ENCODE measurements around the gene TRAF4. TPM values are rescaled to one million over a fixed set of nuclear protein-coding genes. Genes with fewer than 3 reads are reported as not detected.

The TRAF4 gene
- total RNA-seq, 4 donors from 2014 or later = 8.4 to 66.7 (median 30.7) TPM

DNA sequence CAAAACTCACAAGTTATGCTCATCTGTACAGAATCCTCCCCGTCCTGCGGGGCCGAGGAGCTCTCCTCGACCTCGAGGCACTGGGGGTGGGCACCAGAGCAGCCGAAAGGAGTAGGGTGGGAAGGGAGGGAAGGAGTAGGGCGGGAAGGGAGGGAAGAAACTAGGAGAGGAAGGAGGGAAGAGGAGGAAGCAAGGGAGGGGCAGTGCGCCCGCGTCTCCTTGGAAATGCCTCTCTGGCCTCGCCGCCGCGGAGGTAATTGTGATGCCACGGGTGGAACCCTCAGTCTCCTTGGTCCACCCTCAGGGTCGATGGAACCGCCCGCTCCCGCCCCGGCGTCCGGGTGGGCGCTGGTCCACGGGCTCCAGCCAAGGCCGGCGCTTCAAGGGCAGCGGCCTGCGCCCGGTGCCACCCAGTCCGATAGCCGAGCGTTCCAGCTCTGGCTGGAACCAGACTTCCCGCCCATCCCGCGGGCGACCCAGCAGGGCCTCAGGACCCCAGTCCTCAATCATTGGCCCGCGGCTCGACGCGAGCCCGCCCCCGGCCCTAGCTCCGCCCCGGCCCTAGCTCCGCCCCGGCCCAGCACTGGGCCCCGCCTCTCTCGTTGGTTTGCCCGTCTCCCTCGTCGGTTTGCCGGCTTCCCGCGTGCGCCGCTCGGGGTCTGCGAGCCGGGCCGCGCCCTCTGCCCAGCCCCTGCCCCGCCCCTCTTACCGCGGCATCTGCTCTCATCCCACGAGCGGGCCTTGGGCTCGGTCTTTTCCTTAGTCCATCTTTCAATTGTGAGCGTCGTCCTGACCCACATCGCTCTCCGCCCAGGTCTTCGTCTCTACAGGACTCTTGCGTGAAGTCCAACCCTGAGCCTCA lies 32.7 kb upstream of the TRAF4 start:
- TF ChIP-seq, protein P1, sequence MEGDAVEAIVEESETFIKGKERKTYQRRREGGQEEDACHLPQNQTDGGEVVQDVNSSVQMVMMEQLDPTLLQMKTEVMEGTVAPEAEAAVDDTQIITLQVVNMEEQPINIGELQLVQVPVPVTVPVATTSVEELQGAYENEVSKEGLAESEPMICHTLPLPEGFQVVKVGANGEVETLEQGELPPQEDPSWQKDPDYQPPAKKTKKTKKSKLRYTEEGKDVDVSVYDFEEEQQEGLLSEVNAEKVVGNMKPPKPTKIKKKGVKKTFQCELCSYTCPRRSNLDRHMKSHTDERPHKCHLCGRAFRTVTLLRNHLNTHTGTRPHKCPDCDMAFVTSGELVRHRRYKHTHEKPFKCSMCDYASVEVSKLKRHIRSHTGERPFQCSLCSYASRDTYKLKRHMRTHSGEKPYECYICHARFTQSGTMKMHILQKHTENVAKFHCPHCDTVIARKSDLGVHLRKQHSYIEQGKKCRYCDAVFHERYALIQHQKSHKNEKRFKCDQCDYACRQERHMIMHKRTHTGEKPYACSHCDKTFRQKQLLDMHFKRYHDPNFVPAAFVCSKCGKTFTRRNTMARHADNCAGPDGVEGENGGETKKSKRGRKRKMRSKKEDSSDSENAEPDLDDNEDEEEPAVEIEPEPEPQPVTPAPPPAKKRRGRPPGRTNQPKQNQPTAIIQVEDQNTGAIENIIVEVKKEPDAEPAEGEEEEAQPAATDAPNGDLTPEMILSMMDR (IDR thresholded peaks at IDR 0.05) = no peak
- ATAC-seq (ENCODE audit: low FRiP score) = peak; percentile 88
- DNase-seq (ENCODE audit: low spot score) = peak; percentile 60

DNA sequence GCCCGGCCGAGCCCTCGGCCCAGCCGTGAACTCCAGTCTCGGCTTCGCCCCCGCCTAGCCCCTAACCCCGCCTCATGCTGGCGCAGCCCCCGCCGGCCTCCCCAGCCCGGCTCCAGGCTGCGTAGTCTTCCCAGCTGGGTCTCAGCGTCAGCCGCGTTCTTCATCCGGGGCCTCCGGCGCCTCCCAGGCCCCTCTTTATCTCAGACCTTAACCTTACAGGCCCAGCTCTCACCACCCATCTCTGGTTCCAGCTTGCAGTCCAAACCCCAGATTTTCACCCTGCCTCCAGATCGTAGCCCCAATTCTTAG lies 32.1 kb upstream of the TRAF4 start, which contains the start of gene PROCA1:
Gene PROCA1 (minus strand): TSS at position 166 of the 309 bp plus-strand sequence. CDS start 228 bp downstream, outside the sequence.
- DNase-seq (ENCODE audit: low spot score) (no peak), ATAC-seq (ENCODE audit: low FRiP score) (peak; percentile 60)
- TF ChIP-seq, protein P1 (IDR thresholded peaks at IDR 0.05) = no peak

DNA sequence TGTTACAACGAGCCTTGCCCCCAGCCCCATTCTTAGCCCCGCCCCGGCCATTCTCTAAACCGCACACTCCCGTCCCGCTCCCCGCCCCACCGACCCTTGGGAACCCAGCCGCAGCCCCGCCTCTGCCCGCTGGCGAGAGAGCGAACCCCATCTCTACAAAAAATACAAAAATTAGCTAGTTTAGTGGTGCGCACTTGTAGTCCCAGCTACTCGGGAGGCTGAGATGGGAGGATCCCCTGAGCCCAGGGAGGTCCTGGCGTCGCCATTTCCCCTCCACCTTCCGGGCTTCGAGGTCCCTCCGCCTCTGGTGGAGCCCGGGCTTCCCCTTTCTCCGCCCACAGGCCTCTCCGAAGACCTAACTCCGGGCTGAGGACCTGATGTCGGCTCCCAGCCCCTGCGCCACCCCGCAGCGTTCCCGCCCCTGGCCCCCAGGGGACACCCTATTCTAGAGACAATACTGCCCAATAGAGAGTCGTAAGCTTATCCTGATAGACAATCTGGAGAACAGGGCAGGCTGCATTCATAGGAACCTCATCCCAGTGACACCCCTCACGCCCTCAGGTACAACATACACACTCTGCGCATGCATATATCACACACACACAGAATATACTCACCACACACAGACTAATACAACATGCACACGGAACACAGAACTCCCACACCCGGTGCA lies 31.6 kb upstream of the TRAF4 start:
- TF ChIP-seq, protein P1 (IDR thresholded peaks at IDR 0.05) = no peak
- DNase-seq (ENCODE audit: low spot score) = no peak
- no peak for ATAC-seq (ENCODE audit: low FRiP score)

DNA sequence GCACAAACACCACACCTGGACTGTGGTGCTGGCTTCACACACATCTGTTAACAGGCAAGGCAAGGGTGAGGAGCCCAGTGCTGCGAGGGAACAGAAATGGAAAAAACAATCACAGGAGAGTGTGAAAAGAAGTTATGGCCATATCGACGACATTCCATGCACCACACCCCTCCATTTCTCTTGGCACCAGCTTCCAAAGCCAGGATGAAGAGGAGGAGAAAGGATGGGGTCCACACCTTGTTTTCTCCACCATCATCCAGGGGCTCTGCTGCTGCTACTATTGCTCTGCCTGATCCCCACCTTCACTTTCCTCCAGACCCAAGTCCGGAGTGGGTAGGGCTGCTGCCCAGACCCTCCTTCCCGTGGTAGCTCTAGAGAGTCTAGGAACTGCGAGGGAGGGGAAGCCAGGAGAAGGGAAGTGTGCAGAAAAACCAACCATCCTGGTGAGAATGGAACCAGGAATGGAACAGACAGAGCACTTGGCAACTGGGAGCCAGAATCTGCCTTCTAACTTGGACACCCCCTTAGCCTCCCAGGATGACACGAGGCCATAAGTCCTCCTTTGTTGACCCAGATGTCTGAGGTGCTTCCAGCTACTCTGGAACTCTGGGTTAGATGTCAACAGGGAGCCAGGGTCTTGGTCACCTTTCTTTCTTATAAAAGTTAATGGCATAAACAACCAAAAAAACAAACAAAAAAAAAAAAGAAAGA lies 31.0 kb upstream of the TRAF4 start:
- no peak for DNase-seq (ENCODE audit: low spot score)
- TF ChIP-seq, protein P1 (IDR thresholded peaks at IDR 0.05) = no peak
- no peak for ATAC-seq (ENCODE audit: low FRiP score)

DNA sequence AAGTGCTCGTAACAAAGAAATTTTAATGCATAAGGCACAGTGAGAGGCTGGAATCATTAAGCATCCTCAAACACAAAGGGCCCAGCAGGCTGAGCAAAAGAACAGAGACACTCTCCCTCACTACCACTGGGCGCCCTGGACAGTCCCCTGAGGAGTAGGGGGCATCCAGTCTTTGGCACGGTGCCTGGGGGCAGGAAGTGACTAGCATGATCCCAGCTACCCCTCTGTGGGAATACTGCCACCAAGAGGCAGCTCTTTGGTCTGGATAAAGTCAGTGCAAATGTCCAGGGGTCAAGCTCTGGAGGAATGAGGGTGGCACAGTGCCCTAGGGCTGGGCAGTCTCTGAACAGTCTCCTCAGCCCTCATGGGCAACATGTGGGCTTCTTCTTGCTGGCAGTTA lies 29.5 kb upstream of the TRAF4 start:
- no peak for DNase-seq (ENCODE audit: low spot score)
- ATAC-seq (ENCODE audit: low FRiP score) = no peak
- TF ChIP-seq, protein P1 (IDR thresholded peaks at IDR 0.05) = no peak

DNA sequence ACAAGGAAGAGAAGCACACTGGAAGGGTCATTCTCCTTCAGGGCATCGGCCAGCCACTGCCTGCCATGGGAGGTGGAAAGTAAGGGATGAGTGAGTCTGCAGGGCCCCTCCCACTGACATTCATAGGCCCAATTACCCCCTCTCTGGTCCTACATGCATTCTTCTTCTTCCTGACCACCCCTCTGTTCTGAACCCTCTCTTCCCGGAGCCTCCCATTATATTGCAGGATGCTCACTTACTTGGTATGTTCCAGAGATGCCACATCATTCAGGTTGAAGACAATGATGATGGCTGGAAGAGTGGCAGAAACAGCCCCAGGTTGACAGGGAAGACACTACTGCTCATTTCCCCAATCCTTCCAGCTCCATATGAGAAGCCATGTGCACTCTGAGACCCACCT lies 28.6 kb upstream of the TRAF4 start:
- DNase-seq (ENCODE audit: low spot score) (no peak), ATAC-seq (ENCODE audit: low FRiP score) (no peak)
- TF ChIP-seq, protein P1 (IDR thresholded peaks at IDR 0.05) = no peak
